OCI-LY1 (cell line): ENCODE measurements around the gene EIF2B2.

Experiments
- H2AFZ ChIP-seq: fragments of 200-600 bp; sonication (generic), shearing (Covaris generic); 2 replicates; pipeline ENCODE4 v1.6.0; 2014; ENCODE audit warnings: antibody characterized with exemption, mild to moderate bottlenecking, low read length
- H3F3A ChIP-seq: fragments of 200-600 bp; sonication (generic), shearing (Covaris generic); 2 replicates; pipeline ENCODE4 v1.6.0; 2014; ENCODE audit warnings: mild to moderate bottlenecking, antibody characterized with exemption, low read length, moderate library complexity; ENCODE audit not compliant: insufficient read depth
- H3K27ac ChIP-seq: fragments of 200-600 bp; sonication (generic); 2 replicates; pipeline ENCODE4 v1.5.1; 2014; ENCODE audit warnings: low read length, mixed run types, mild to moderate bottlenecking, low read depth; ENCODE audit not compliant: poor library complexity, severe bottlenecking
- H3K27me3 ChIP-seq: fragments of 200-600 bp; sonication (generic); 2 replicates; pipeline ENCODE4 v1.6.0; 2014; ENCODE audit warnings: antibody characterized with exemption, mild to moderate bottlenecking, low read length, moderate library complexity; ENCODE audit not compliant: insufficient read depth
- H3K36me3 ChIP-seq: fragments of 200-600 bp; sonication (generic); 2 replicates; pipeline ENCODE4 v1.6.1; 2014; ENCODE audit warnings: mild to moderate bottlenecking, antibody characterized with exemption, low read length, moderate library complexity, mixed read lengths; ENCODE audit not compliant: insufficient read depth
- H3K4me1 ChIP-seq: fragments of 200-600 bp; sonication (generic); 2 replicates; pipeline ENCODE4 v1.5.1; 2014; ENCODE audit warnings: mild to moderate bottlenecking, low read length, moderate library complexity; ENCODE audit not compliant: insufficient read depth, severe bottlenecking
- H3K4me2 ChIP-seq: fragments of 200-600 bp; sonication (generic), shearing (Covaris generic); 2 replicates; pipeline ENCODE4 v1.6.1; 2014; ENCODE audit warnings: low read length
- H3K4me3 ChIP-seq: fragments of 200-600 bp; sonication (generic); 2 replicates; pipeline ENCODE4 v1.5.1; 2014; ENCODE audit warnings: low read length, low read depth, mild to moderate bottlenecking, mixed read lengths; ENCODE audit not compliant: poor library complexity, severe bottlenecking
- H3K79me2 ChIP-seq: fragments of 200-600 bp; shearing (Covaris generic); 2 replicates; pipeline ENCODE4 v1.6.1; 2016; ENCODE audit warnings: mixed run types, low read length, mixed read lengths; ENCODE audit not compliant: insufficient read depth
- H3K9ac ChIP-seq: fragments of 200-600 bp; sonication (generic), shearing (Covaris generic); 2 replicates; pipeline ENCODE4 v1.6.1; 2014; ENCODE audit warnings: mild to moderate bottlenecking, low read length, mixed read lengths
- H3K9me2 ChIP-seq: fragments of 200-600 bp; sonication (generic), shearing (Covaris generic); 2 replicates; pipeline ENCODE4 v1.6.1; 2014; ENCODE audit warnings: low read depth, mild to moderate bottlenecking, low read length, mixed read lengths
- H3K9me3 ChIP-seq: fragments of 200-600 bp; shearing (Covaris generic); 2 replicates; pipeline ENCODE4 v1.6.1; 2014; ENCODE audit warnings: low read length, mixed read lengths
- H4K20me1 ChIP-seq: fragments of 200-600 bp; sonication (generic), shearing (Covaris generic); 2 replicates; pipeline ENCODE4 v1.6.0; 2016; ENCODE audit warnings: mild to moderate bottlenecking, low read length; ENCODE audit not compliant: insufficient read depth
- EZH2 ChIP-seq: fragments of 200-600 bp; sonication (generic), shearing (Covaris generic); IDR thresholded peaks from 2 replicates; pipeline ENCODE4 v1.8.0; 2017; ENCODE audit warnings: borderline replicate concordance, mixed run types, mild to moderate bottlenecking, antibody characterized with exemption, low read length, moderate library complexity, mixed read lengths
- TF ChIP-seq, protein P1 (sequence below): fragments of 200-600 bp; sonication (generic), shearing (Covaris generic); IDR thresholded peaks from 2 replicates; pipeline ENCODE4 v1.5.1; 2017; ENCODE audit warnings: mild to moderate bottlenecking, antibody characterized with exemption, low read length, moderate library complexity, mixed read lengths

EIF2B2 gene

DNA sequence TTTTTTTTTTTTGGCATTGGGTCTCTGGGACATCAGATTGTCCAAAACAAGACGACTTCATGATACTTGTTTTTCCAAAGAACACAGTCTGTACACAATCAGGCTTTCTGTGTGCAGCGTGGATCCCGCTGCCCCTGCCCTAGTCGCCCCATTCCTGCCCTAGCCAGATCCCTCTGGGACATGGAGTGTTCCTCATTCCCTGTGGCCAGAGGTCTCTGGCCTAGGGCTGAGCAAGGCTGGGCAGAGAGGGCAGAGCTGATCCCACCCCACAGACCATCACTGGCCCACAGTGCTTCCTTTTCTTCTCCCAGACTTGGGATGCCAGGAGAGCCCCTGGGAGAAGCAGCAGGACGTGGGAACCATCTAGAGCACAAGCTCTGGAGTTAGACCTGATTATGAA lies 20.9 kb upstream of the EIF2B2 start:
- H3K27ac ChIP-seq: no peak overlapping the region
- H3K4me1 ChIP-seq: no peaks in the 10 kb centered on the region
- no peaks in the 10 kb centered on the region for H3F3A ChIP-seq
- no peaks in the 10 kb centered on the region for H3K9me2 ChIP-seq
- H2AFZ ChIP-seq: no peak overlapping the region
- H3K36me3 ChIP-seq: no peaks in the 10 kb centered on the region
- TF ChIP-seq, protein P1, sequence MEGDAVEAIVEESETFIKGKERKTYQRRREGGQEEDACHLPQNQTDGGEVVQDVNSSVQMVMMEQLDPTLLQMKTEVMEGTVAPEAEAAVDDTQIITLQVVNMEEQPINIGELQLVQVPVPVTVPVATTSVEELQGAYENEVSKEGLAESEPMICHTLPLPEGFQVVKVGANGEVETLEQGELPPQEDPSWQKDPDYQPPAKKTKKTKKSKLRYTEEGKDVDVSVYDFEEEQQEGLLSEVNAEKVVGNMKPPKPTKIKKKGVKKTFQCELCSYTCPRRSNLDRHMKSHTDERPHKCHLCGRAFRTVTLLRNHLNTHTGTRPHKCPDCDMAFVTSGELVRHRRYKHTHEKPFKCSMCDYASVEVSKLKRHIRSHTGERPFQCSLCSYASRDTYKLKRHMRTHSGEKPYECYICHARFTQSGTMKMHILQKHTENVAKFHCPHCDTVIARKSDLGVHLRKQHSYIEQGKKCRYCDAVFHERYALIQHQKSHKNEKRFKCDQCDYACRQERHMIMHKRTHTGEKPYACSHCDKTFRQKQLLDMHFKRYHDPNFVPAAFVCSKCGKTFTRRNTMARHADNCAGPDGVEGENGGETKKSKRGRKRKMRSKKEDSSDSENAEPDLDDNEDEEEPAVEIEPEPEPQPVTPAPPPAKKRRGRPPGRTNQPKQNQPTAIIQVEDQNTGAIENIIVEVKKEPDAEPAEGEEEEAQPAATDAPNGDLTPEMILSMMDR: no peak
- no peak for TF ChIP-seq EZH2
- H3K27me3 ChIP-seq: peaks cover 6% of the 10 kb centered on the region; the same call in 1 of the 2 replicates
- H4K20me1 ChIP-seq: no peaks in the 10 kb centered on the region
- no peaks in the 10 kb centered on the region for H3K9me3 ChIP-seq
- H3K9ac ChIP-seq: no peak overlapping the region
- H3K79me2 ChIP-seq: no peaks in the 10 kb centered on the region
- no peak overlapping the region for H3K4me2 ChIP-seq
- H3K4me3 ChIP-seq: no peak overlapping the region

GRCh38 chr14:74982661-74983060 lies 20.1 kb upstream of the EIF2B2 start:
- H4K20me1 ChIP-seq: no peaks in the 10 kb centered on the region
- H3K4me3 ChIP-seq: no peak overlapping the region
- H3K79me2 ChIP-seq: no peaks in the 10 kb centered on the region
- H2AFZ ChIP-seq: no peak overlapping the region
- H3K36me3 ChIP-seq: no peaks in the 10 kb centered on the region
- no peak overlapping the region for H3K4me2 ChIP-seq
- no peak overlapping the region for H3K27ac ChIP-seq
- peaks cover 6% of the 10 kb centered on the region; the same call in 1 of the 2 replicates for H3K27me3 ChIP-seq
- H3K4me1 ChIP-seq: no peaks in the 10 kb centered on the region
- H3F3A ChIP-seq: no peaks in the 10 kb centered on the region
- no peak overlapping the region for H3K9ac ChIP-seq
- no peaks in the 10 kb centered on the region for H3K9me2 ChIP-seq
- TF ChIP-seq EZH2: no peak
- TF ChIP-seq, protein P1: no peak
- H3K9me3 ChIP-seq: no peaks in the 10 kb centered on the region

GRCh38 chr14:74983343-74983742 lies 19.4 kb upstream of the EIF2B2 start:
- no peak overlapping the region for H3K4me3 ChIP-seq
- no peaks in the 10 kb centered on the region for H3K9me3 ChIP-seq
- H2AFZ ChIP-seq: no peak overlapping the region
- TF ChIP-seq EZH2: no peak
- TF ChIP-seq, protein P1: no peak
- no peaks in the 10 kb centered on the region for H3K4me1 ChIP-seq
- no peaks in the 10 kb centered on the region for H3K36me3 ChIP-seq
- H3K79me2 ChIP-seq: no peaks in the 10 kb centered on the region
- no peak overlapping the region for H3K9ac ChIP-seq
- H3K9me2 ChIP-seq: no peaks in the 10 kb centered on the region
- no peak overlapping the region for H3K27ac ChIP-seq
- peaks cover 6% of the 10 kb centered on the region; the same call in 1 of the 2 replicates for H3K27me3 ChIP-seq
- H3F3A ChIP-seq: no peaks in the 10 kb centered on the region
- no peaks in the 10 kb centered on the region for H4K20me1 ChIP-seq
- no peak overlapping the region for H3K4me2 ChIP-seq
